Prostate gland (tissue), 2 donors: ENCODE data around the gene ITGB8.

ENCODE experiments used
- POLR2A ChIP-seq: fragments of 450-650 bp; IDR thresholded peaks from one replicate; pipeline ENCODE4 v1.6.1; 2016; ENCODE audit warnings: antibody characterized with exemption, mild to moderate bottlenecking
- TF ChIP-seq, protein P1 (sequence below), 4 experiments: fragments of 200-600 bp in 2 of 4; fragments of 450-650 bp in 2 of 4; sonication (generic) in 2 of 4; IDR thresholded peaks; 1 replicate in 3 of 4; 2 replicates in 1 of 4; pipeline ENCODE4 v1.5.1; 2016 to 2019; ENCODE audit warnings: antibody characterized with exemption in 4 of 4, mild to moderate bottlenecking in 2 of 4, moderate library complexity in 2 of 4

DNA sequence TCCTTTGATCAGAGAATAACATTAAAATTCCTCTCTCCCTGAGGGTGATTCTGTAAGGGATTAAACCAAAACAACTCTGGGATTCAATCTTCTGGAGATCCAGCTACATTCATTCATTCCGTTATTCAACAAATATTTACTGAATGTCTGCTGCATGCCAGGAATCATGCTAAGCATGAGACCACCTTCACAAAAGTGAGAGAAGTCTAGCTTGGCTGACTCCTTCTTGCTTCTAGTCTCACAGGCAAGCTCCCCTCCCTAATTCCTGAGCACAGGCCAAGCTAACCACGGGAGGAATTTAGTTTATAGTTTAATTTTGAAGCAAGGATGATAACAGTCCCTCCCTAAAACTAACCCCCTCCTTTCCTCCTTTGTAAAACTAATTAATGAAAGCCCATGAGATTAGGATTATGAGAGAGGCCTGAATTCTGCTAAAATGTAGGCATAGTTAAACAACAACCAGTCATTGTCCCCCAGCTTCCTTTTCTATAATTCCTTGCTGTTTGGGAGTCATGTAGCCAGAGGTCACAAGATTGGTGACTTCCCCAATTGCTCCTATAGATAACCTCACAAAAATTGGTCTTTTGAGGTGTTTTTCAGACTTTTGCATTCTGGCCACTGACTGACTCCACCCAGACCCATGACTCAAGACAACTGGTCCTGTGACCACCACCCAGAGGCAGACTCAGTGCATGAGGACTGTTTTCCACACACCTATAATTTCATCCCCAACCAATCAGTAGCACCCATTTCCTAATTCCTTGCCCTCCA lies 113.5 kb downstream of the ITGB8 start:
- TF ChIP-seq, protein P1, sequence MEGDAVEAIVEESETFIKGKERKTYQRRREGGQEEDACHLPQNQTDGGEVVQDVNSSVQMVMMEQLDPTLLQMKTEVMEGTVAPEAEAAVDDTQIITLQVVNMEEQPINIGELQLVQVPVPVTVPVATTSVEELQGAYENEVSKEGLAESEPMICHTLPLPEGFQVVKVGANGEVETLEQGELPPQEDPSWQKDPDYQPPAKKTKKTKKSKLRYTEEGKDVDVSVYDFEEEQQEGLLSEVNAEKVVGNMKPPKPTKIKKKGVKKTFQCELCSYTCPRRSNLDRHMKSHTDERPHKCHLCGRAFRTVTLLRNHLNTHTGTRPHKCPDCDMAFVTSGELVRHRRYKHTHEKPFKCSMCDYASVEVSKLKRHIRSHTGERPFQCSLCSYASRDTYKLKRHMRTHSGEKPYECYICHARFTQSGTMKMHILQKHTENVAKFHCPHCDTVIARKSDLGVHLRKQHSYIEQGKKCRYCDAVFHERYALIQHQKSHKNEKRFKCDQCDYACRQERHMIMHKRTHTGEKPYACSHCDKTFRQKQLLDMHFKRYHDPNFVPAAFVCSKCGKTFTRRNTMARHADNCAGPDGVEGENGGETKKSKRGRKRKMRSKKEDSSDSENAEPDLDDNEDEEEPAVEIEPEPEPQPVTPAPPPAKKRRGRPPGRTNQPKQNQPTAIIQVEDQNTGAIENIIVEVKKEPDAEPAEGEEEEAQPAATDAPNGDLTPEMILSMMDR (IDR thresholded peaks at IDR 0.05), result no peak
- no peak for TF ChIP-seq POLR2A
